ENCODE data around the gene BTG1.

- TF ChIP-seq CTCF (conservative IDR thresholded peaks at IDR 0.05) (no peak), EZH2 (IDR thresholded peaks at IDR 0.05; ENCODE audit: low read depth) (no peak)
These were observed 11.6 kb downstream of the BTG1 start for GRCh38 chr12:92133795-92134637.

Measured in PC-9 (cell line).